H9 (cell line): ENCODE measurements around the gene SCN7A. TPM values are rescaled to one million over a fixed set of nuclear protein-coding genes. Genes with fewer than 3 reads are reported as not detected.

Experiments used
- DNase-seq: peaks from one replicate; pipeline ENCODE4 v3.0.0-alpha.2; 2017
- H2AFZ ChIP-seq: one replicate; pipeline ENCODE4 v1.6.1; 2013; ENCODE audit warnings: mild to moderate bottlenecking, low read length, control low read depth, moderate library complexity
- H2AK5ac ChIP-seq: 2 replicates; pipeline ENCODE4 v1.6.1; 2013; ENCODE audit warnings: low read length, control low read depth, mixed read lengths; ENCODE audit not compliant: insufficient read length
- H2BK120ac ChIP-seq: one replicate; pipeline ENCODE4 v1.6.1; 2013; ENCODE audit warnings: low read depth, mild to moderate bottlenecking, low read length, control low read depth, inconsistent platforms; ENCODE audit not compliant: poor library complexity, severe bottlenecking
- H2BK12ac ChIP-seq: 2 replicates; pipeline ENCODE4 v1.6.1; 2013; ENCODE audit warnings: low read length, control low read depth, mixed read lengths, low read depth; ENCODE audit not compliant: insufficient read length
- H2BK15ac ChIP-seq: 2 replicates; pipeline ENCODE4 v1.6.1; 2013; ENCODE audit warnings: low read depth, low read length, control low read depth
- H2BK20ac ChIP-seq: one replicate; pipeline ENCODE4 v1.6.1; 2013; ENCODE audit warnings: low read depth, mild to moderate bottlenecking, low read length, control low read depth, inconsistent platforms; ENCODE audit not compliant: poor library complexity, severe bottlenecking
- H2BK5ac ChIP-seq: 2 replicates; pipeline ENCODE4 v1.6.1; 2013; ENCODE audit warnings: low read length, control low read depth, mixed read lengths; ENCODE audit not compliant: insufficient read length
- H3K14ac ChIP-seq: 2 replicates; pipeline ENCODE4 v1.6.1; 2013; ENCODE audit warnings: low read length, control low read depth; ENCODE audit not compliant: insufficient read depth
- H3K18ac ChIP-seq: 2 replicates; pipeline ENCODE4 v1.6.1; 2013; ENCODE audit warnings: low read depth, mild to moderate bottlenecking, mixed read lengths, low read length, control low read depth; ENCODE audit not compliant: insufficient read length
- H3K23ac ChIP-seq: 2 replicates; pipeline ENCODE4 v1.6.1; 2013; ENCODE audit warnings: low read length, control low read depth, mixed read lengths, low read depth; ENCODE audit not compliant: insufficient read length
- H3K23me2 ChIP-seq: 2 replicates; pipeline ENCODE4 v1.6.1; 2013; ENCODE audit warnings: low read depth, mild to moderate bottlenecking, mixed read lengths, low read length, control low read depth; ENCODE audit not compliant: insufficient read length, poor library complexity, severe bottlenecking
- H3K27ac ChIP-seq: 2 replicates; pipeline ENCODE4 v1.5.1; 2013; ENCODE audit warnings: low read length, control low read depth, mixed read lengths, low read depth; ENCODE audit not compliant: insufficient read length
- H3K27me3 ChIP-seq: 2 replicates; pipeline ENCODE4 v1.6.1; 2013; ENCODE audit warnings: low read length, control low read depth, inconsistent platforms; ENCODE audit not compliant: insufficient read depth
- H3K4ac ChIP-seq: 2 replicates; pipeline ENCODE4 v1.6.1; 2013; ENCODE audit warnings: low read depth, mild to moderate bottlenecking, control low read depth, inconsistent platforms, low read length, moderate library complexity
- H3K4me1 ChIP-seq: 2 replicates; pipeline ENCODE4 v1.6.1; 2013; ENCODE audit warnings: low read length, control low read depth, inconsistent platforms; ENCODE audit not compliant: insufficient read depth
- H3K4me2 ChIP-seq: 2 replicates; pipeline ENCODE4 v1.6.1; 2013; ENCODE audit warnings: low read length, control low read depth, mixed read lengths; ENCODE audit not compliant: insufficient read length, insufficient read depth
- H3K56ac ChIP-seq: 2 replicates; pipeline ENCODE4 v1.6.1; 2013; ENCODE audit warnings: low read depth, mild to moderate bottlenecking, mixed read lengths, low read length, control low read depth; ENCODE audit not compliant: insufficient read length
- H3K79me1 ChIP-seq: 2 replicates; pipeline ENCODE4 v1.6.1; 2013; ENCODE audit warnings: low read depth, mild to moderate bottlenecking, moderate library complexity, low read length, control low read depth, inconsistent platforms; ENCODE audit not compliant: insufficient read depth, poor library complexity, severe bottlenecking
- H3K79me2 ChIP-seq: 2 replicates; pipeline ENCODE4 v1.6.1; 2013; ENCODE audit warnings: low read length, control low read depth, inconsistent platforms; ENCODE audit not compliant: insufficient read depth
- H3K9ac ChIP-seq: 2 replicates; pipeline ENCODE4 v1.6.1; 2013; ENCODE audit warnings: low read length, control low read depth, mixed read lengths; ENCODE audit not compliant: insufficient read length; ENCODE audit errors: extremely low read depth
- H3K9me3 ChIP-seq: one replicate; pipeline ENCODE4 v1.6.1; 2013; ENCODE audit warnings: low read depth, low read length, inconsistent platforms; ENCODE audit not compliant: control insufficient read depth
- H3T11ph ChIP-seq: one replicate; pipeline ENCODE4 v1.6.1; 2013; ENCODE audit warnings: mild to moderate bottlenecking, low read length, control low read depth, inconsistent platforms
- H4K20me1 ChIP-seq: one replicate; pipeline ENCODE4 v1.6.1; 2013; ENCODE audit not compliant: control insufficient read depth, insufficient read length, insufficient read depth
- H4K5ac ChIP-seq: 2 replicates; pipeline ENCODE4 v1.6.1; 2013; ENCODE audit warnings: low read depth, mild to moderate bottlenecking, mixed read lengths, low read length, control low read depth; ENCODE audit not compliant: insufficient read length
- H4K8ac ChIP-seq: replicated peaks from 2 replicates; pipeline ENCODE4 v1.6.1; 2013; ENCODE audit warnings: low read length, control low read depth, mixed read lengths, low read depth; ENCODE audit not compliant: insufficient read length
- H4K91ac ChIP-seq: 2 replicates; pipeline ENCODE4 v1.6.1; 2013; ENCODE audit warnings: low read depth, mild to moderate bottlenecking, moderate library complexity, mixed read lengths, low read length, control low read depth; ENCODE audit not compliant: insufficient read length
- H3K27ac Mint-ChIP-seq, 3 experiments: 2 replicates in 2 of 3; 3 replicates in 1 of 3; pipeline ENCODE4 v1.8.0; 2020 to 2021; ENCODE audit warnings: mixed read lengths in 3 of 3, mild to moderate bottlenecking in 1 of 3, moderate library complexity in 1 of 3
- H3K27me3 Mint-ChIP-seq: 2 replicates; pipeline ENCODE4 v1.8.0; 2021; ENCODE audit warnings: low read depth, mild to moderate bottlenecking, moderate library complexity, mixed read lengths
- H3K36me3 Mint-ChIP-seq, 3 experiments: 2 replicates in 2 of 3; 3 replicates in 1 of 3; pipeline ENCODE4 v1.8.0; 2020 to 2021; ENCODE audit warnings: low read depth in 3 of 3, mixed read lengths in 3 of 3; ENCODE audit not compliant: insufficient read depth in 1 of 3
- H3K4me1 Mint-ChIP-seq, 2 experiments: 2 replicates each; pipeline ENCODE4 v1.8.0; 2020; ENCODE audit warnings: mixed read lengths in 2 of 2
- H3K4me3 Mint-ChIP-seq, 2 experiments: 2 replicates in 1 of 2; 3 replicates in 1 of 2; pipeline ENCODE4 v1.8.0; 2020 to 2021; ENCODE audit warnings: mild to moderate bottlenecking in 2 of 2, mixed read lengths in 2 of 2, moderate library complexity in 1 of 2
- H3K9me3 Mint-ChIP-seq, 2 experiments: 2 replicates in 1 of 2; 3 replicates in 1 of 2; pipeline ENCODE4 v1.8.0; 2020; ENCODE audit warnings: mild to moderate bottlenecking in 2 of 2, mixed read lengths in 2 of 2, moderate library complexity in 1 of 2
- CTCF ChIP-seq: fragments of 200-600 bp; sonication (generic); conservative IDR thresholded peaks from 3 replicates; pipeline ENCODE4 v1.8.0; 2021; ENCODE audit warnings: antibody characterized with exemption, mild to moderate bottlenecking
- WGBS: extraction: QIAGEN DNeasy Blood & Tissue Kit; methylation state at CpG from one replicate; pipeline ENCODE4 v1.1.7; 2013; ENCODE audit warnings: missing lambda C conversion rate, low lambda C conversion rate, mixed read lengths; ENCODE audit not compliant: insufficient read length; ENCODE audit errors: extremely low coverage; 5-methylcytosine and 5-hydroxymethylcytosine counted together
- total RNA-seq: library from RNA; stranded (reverse); gene quantifications from 2 replicates; pipeline ENCODE4 v1.2.1, GENCODE V29; 2021

Gene SCN7A
- total RNA-seq, 1 experiment from 2014 or later = 0.07 TPM

- no peak overlapping the region for H3K4me3 Mint-ChIP-seq
- no CpG with 5 or more reads among the region's 5 CpGs for WGBS
These were observed 8.4 kb downstream of the SCN7A start for GRCh38 chr2:166485558-166486178.

More at GRCh38 chr2:166485558-166486178, 8.4 kb downstream of the SCN7A start:
- Mint-ChIP-seq H3K9me3 (no peaks in the 10 kb centered on the region), H3K27ac (0 out of 7 replicates have a peak overlapping the region, but pooled peaks of 1 of the 3 experiments have one; percentile 3), H3K36me3 (no peaks in the 10 kb centered on the region), H3K4me1 (no peaks in the 10 kb centered on the region), H3K27me3 (no peaks in the 10 kb centered on the region)
- no peaks in the 10 kb centered on the region for H3K9me3 ChIP-seq
- H3T11ph ChIP-seq = no peak overlapping the region
- H3K18ac ChIP-seq = no peak overlapping the region
- peaks cover 3% of the 10 kb centered on the region for H4K20me1 ChIP-seq
- no peaks in the 10 kb centered on the region for H3K79me2 ChIP-seq
- no peaks in the 10 kb centered on the region for H3K23me2 ChIP-seq
- H4K91ac ChIP-seq = no peak overlapping the region
- no peak overlapping the region for H4K5ac ChIP-seq
- no peak overlapping the region for H3K23ac ChIP-seq
- no peaks in the 10 kb centered on the region for H3K27me3 ChIP-seq
- H3K14ac ChIP-seq = no peak overlapping the region
- H2AFZ ChIP-seq = no peak overlapping the region
- H3K4me1 ChIP-seq = no peaks in the 10 kb centered on the region
- H3K9ac ChIP-seq = no peak overlapping the region
- no peak overlapping the region for H2BK12ac ChIP-seq
- no peaks in the 10 kb centered on the region for H3K79me1 ChIP-seq
- H2BK120ac ChIP-seq = no peak overlapping the region
- H3K4me2 ChIP-seq = no peak overlapping the region
- H3K56ac ChIP-seq = no peak overlapping the region
- TF ChIP-seq CTCF = no peak
- H2BK15ac ChIP-seq = no peak overlapping the region
- H4K8ac ChIP-seq = no peak overlapping the region
- H2BK20ac ChIP-seq = no peak overlapping the region
- DNase-seq = no peak
- no peak overlapping the region for H2BK5ac ChIP-seq
- no peak overlapping the region for H2AK5ac ChIP-seq
- no peak overlapping the region for H3K4ac ChIP-seq
- no peak overlapping the region for H3K27ac ChIP-seq
